Astrocyte (in vitro differentiated cells and primary cell): Measurements from ENCODE around the gene CALY.
"Not testable (repeated sequence)": the region's sequence is repeated elsewhere in the genome, so short reads cannot be mapped to it uniquely, and the experiment has no call there.

Experiments
- EZH2 ChIP-seq: IDR thresholded peaks from 2 replicates; pipeline ENCODE4 v1.6.1; 2012; ENCODE audit warnings: mild to moderate bottlenecking, low read length, inconsistent platforms; ENCODE audit not compliant: insufficient read depth
- TF ChIP-seq, protein P1 (sequence below): IDR thresholded peaks from 2 replicates; pipeline ENCODE4 v1.5.1; 2011; ENCODE audit warnings: low read depth, mild to moderate bottlenecking, inconsistent platforms, low read length, moderate library complexity; ENCODE audit not compliant: insufficient read depth

GRCh38 chr10:133367461-133367860 lies 30.8 kb upstream of the CALY start:
- TF ChIP-seq, protein P1, sequence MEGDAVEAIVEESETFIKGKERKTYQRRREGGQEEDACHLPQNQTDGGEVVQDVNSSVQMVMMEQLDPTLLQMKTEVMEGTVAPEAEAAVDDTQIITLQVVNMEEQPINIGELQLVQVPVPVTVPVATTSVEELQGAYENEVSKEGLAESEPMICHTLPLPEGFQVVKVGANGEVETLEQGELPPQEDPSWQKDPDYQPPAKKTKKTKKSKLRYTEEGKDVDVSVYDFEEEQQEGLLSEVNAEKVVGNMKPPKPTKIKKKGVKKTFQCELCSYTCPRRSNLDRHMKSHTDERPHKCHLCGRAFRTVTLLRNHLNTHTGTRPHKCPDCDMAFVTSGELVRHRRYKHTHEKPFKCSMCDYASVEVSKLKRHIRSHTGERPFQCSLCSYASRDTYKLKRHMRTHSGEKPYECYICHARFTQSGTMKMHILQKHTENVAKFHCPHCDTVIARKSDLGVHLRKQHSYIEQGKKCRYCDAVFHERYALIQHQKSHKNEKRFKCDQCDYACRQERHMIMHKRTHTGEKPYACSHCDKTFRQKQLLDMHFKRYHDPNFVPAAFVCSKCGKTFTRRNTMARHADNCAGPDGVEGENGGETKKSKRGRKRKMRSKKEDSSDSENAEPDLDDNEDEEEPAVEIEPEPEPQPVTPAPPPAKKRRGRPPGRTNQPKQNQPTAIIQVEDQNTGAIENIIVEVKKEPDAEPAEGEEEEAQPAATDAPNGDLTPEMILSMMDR, result not testable (repeated sequence)
- TF ChIP-seq EZH2, result not testable (repeated sequence)
